HL-60/S4 (cell line): ENCODE measurements around the gene EEIG1.

ENCODE experiments used
- in situ Hi-C: fragments of 300-500 bp; cut with MboI; formaldehyde crosslinking; loops from 2 replicates; pipeline ENCODE4 v1.14.3; 2022; ENCODE audit warnings: low sequenced_read_pairs

Gene EEIG1

GRCh38 chr9:128001779-128002298 is 21.1 kb upstream of the EEIG1 start:
- in situ Hi-C loops: no loop called here

DNA sequence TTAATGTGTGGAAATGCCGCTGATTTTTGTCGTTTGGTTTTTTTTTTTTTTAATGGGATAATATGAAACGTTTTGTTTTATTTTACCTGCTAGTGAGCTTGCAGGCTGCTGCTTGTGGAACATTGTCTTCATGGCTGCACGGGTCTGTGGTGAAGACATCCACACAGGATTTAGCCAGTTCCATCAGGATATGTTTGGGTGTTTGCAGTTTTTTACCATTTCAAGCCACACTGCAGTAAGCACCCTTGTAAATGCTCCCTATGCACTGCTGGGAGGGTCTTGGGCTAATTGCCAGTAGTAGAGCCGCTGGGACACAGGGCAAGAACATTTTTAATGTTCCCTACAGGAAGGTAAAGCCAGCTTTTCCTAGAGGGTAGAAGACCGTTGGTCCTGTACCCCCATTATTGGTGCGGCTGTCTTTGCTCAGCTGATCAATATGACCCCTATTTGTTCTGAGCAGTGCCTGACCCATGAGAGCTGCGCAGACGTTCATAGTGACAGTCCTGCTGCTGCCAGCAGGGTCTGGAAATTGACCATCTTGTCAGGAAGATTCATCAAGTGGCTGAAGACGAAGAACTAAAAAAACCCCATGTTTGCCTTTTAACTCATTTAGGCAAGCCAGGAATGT is 20.5 kb upstream of the EEIG1 start:
- in situ Hi-C loops: no loop called here

DNA sequence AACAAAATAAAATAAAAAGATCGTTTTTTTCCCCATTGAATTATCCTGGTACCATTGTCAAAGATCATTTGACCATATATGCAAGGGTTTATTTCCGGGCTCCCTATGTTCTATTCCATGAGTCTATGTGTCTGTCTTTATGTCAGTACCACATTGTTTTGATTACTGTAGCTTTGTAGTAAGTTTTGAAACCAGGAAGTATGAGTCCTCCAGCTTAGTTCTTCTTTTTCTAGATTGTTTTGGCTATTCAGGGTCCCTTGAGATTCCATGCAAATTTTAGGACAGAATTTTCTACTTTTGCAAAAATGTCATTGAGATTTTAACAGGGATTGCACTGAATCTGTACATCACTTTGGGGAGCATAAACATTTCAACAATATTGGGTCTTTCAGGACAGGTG is 18.7 kb upstream of the EEIG1 start:
- in situ Hi-C loops: no loop called here

DNA sequence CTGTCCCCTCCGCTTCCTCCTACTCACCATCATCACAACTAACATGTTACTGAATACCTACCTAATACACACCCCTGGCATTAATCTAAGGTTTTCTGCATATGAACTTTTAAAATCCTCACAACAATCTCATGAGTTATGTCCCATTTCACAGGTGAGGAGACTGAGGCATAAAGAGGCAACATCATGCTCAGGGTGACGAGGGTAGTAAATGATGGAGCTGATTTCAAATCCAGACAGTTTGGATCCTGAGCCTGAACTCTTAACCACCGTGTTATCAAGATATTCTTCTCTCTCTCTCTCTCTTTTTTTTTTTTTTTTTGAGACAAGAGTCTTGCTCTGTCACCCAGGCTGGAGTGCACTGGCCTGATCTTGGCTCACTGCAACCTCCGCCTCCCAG is 12.9 kb upstream of the EEIG1 start:
- in situ Hi-C loops: no loop called here

DNA sequence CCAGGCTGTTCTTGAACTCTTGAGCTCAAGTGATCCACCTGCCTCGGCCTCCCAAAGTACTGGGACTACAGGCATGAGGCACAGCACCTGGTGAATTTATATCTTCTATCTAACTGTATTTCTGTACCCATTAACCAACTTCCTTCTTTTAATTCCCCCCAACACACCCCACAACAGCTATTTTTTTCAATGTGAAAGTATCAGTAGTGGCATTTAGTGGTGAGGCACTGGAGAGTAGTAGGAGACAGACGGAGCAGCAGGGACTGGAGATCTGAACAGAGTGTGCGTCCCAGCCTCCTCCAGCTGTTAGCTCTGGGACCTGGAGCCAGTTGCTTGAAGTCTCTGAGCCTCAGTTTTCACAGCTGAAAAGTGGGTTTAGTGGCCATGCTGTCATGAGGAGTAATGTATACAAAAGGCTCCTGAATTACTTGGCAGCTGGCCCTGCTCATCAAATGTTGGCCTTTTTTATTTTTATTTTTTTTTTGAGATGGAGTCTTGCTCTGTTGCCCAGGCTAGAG is 11.0 kb upstream of the EEIG1 start:
- in situ Hi-C loops: no loop called here

DNA sequence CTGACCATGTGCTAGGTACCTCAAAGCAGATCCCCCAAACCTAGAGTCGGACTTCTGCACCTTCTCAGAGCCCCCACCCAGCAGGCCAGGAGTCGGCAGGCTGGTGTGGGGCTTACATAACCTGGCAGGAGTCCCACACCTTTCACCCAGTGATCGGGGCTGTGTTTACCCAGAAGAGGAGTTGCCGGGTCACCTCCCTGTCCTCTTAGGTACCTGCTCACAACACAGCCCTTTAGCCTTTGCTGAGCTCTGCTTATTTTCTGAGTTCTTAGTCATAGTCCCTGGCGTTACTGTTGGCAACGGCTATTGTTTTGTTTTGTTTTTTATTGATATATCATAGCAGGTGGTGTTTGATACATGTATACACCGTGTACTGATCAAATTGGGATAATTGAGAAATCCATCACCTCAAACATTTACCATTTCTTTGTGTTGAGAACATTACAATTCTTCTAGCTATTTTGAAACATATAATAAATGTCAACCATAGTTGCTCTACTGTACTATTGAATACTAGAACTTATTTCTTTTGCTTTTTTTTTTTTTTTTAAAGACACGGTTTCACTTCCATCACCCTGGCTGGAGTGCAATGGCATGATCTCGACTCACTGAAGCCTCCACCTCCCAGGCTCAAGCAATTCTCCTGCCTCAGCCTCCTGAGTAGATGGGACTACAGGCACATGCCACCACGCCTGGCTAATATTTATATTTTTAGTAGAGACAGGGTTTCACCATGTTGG is 10.4 kb upstream of the EEIG1 start:
- in situ Hi-C loops: no loop called here

- in situ Hi-C loops: no loop called here
Observed at GRCh38 chr9:127990554-127990953, 9.8 kb upstream of the EEIG1 start.

GRCh38 chr9:127989094-127989493 is 8.3 kb upstream of the EEIG1 start:
- in situ Hi-C loops: no loop called here

- in situ Hi-C loops: no loop called here
Observed at GRCh38 chr9:127987103-127987614, 6.4 kb upstream of the EEIG1 start.

- in situ Hi-C loops: no loop called here
Observed at GRCh38 chr9:127985011-127985410, 4.2 kb upstream of the EEIG1 start.

DNA sequence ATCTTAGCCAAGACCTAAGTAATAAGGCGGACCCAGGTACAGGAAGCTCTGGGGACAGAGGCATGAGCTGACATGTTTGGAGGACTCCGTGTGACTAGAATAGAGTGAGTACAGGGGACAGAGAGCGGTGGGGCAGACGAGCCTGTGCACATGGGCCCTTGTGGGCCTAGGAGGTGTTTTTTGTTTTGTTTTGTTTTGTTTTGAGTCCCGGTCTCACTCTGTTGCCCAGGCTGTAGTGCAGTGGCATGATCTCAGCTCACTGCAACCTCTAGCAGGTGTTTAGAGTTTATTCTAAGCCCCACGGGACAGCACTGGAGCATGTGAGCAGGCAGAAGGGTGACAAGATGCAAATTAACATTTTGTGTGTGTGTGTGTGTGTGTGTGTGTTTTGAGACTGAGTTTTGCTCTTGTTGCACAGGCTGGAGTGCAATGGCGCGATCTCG is 3.1 kb upstream of the EEIG1 start:
- in situ Hi-C loops: no loop called here

GRCh38 chr9:127982912-127983311 is 2.1 kb upstream of the EEIG1 start:
- in situ Hi-C loops: no loop called here

GRCh38 chr9:127981559-127982121 is 851 bp upstream of the EEIG1 start:
- in situ Hi-C loops: no loop called here

- in situ Hi-C loops: no loop called here
Observed at GRCh38 chr9:127980060-127980705, 606 bp downstream of the EEIG1 start.

DNA sequence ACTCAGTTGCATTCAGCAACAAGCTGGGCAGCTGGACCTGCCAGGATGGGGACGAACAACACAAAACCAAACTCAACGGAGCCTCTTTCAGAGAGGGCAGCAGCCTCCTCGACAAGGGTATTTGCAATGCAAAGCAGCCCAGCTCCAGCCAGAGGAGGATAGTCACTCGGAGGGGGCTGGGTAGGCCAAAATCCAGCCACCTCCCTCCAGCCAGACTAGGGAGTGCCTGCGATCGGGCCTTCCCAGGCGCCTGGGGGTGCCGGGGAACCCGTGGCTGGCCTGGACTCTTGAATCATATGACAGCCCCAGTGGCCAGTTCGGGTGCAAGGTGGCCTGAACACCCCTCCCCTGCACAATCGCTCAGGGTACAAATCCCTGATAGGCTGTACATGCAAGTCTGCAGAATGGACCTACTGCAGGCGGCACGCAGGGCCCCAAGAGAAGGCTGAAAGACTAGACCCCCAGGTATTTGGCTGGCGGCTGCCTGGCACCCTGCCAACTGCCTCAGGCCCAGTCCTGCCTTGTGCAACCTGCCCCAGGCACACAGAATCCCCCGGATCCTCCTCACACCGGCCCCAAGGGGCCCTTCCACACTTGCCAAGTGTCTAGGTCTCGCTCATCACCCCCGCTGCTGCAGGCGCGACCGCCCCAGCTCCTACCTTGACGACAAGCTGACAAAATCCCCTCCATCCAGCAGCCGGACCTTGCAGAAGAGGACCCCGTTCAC is 1.3 kb downstream of the EEIG1 start:
- in situ Hi-C loops: no loop called here

GRCh38 chr9:127979015-127979332 is 1.8 kb downstream of the EEIG1 start:
- in situ Hi-C loops: no loop called here

DNA sequence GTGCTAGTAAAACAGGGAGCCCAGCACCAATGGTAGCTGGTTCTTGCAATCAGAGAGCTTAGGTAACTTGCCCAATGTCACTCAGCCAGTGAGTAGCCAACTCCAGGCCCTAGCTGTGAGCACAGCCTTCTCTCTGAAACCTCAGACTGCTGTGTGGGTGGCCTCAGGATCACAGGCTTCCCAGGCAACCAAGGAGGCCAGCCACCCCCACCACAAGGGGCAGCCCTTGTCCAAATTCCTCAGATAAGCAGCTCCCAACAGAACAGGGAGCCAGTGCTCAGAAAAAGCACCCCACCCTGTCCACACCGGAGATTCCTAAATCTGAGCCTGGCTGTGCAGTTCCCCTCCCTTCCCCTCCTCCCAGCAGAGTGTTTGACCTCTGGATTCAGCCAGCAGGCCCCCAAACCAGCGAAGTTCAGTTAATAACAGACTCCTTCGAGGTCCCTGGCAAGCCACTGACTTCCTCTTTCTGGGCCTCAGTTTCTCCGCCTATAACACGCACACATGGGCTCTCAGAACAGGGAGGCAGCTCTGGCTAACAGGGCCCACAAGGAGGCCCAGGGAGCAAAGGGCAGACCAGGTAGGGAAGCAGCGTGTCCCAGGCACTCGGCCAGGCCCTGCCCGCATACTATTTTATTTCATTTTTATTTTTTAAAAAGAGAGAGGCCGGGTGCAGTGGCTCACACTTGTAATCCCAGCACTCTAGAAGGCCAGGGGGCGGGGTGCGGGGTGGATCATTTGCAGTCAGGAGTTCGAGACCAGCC is 2.7 kb downstream of the EEIG1 start:
- in situ Hi-C loops: no loop called here

DNA sequence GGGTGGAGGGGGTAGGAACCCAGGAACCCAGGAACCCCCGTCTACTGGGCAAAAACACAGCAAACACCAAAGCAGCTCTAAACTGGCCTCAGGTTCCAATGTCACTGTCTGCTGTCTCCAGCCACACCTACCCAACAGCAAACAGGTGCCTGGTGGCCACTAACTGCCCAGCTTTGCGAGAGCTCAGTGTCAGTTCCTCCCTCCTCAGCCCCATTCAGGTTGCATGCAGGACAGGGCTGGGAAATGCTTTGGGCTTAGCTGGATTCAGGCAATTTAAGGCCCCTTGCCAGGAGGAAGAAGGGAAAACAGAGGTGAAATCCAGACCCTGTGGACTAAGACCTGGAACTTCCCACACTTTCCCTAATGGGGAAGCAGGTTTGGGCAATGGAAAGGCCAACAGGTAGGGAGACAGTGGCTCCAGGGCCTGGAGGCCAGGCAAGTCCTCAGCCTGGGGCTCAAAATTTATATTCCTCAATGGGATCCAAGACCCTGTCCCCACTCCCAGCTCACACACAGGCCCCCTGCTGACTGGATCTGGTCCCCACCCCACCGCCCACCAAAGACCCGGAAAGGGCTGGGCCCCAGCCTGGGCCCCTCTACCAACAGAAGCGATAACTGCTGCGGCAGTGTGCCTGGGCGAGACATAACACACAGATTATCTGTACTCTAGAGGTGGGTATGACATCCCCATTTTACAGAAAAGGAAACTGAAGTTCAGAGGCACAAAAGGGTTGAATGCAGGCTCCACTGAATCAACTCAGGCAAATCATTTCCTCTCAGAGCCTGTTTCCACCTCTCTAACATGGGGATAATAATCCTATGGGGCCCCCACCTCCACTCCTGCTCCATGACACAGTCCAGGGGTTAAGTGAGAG is 3.5 kb downstream of the EEIG1 start:
- in situ Hi-C loops: no loop called here

DNA sequence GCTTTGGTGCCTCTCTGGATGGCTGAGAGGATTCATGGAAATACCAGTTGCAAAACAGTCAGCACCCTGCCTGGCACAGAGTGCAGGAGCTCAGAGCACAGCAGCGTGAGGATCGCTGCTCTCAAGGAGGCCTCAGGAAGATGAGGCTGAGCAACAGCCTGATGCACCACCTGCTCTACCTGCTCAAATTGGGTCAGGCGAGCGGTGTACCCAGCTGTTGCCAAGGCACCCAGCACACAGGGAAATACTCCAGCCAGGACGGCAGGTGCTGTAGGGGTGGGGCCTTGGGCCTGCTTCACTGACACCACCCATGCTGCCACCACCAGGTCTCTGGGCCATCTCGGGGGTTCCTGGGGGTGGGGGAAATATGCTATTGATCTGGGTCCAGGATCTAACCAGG is 4.3 kb downstream of the EEIG1 start:
- in situ Hi-C loops: no loop called here
